Karpas-422 (cell line): ENCODE data around the gene CDHR2. TPM values are rescaled to one million over a fixed set of nuclear protein-coding genes. Genes with fewer than 3 reads are reported as not detected.

Experiments used
- DNase-seq: peaks from one replicate; pipeline ENCODE4 v3.0.0-alpha.2; 2015
- H2AFZ ChIP-seq: fragments of 200-600 bp; sonication (generic); 2 replicates; pipeline ENCODE4 v1.6.1; 2014; ENCODE audit warnings: antibody characterized with exemption, low read length, mixed read lengths
- H3K27ac ChIP-seq: fragments of 200-600 bp; sonication (generic); 2 replicates; pipeline ENCODE4 v1.5.1; 2014; ENCODE audit warnings: mild to moderate bottlenecking, low read length, moderate library complexity
- H3K27me3 ChIP-seq: fragments of 200-600 bp; sonication (generic); 2 replicates; pipeline ENCODE4 v1.6.1; 2014; ENCODE audit warnings: low read length, mixed read lengths
- H3K36me3 ChIP-seq: fragments of 200-600 bp; sonication (generic); 2 replicates; pipeline ENCODE4 v1.6.1; 2014; ENCODE audit warnings: low read length, mixed read lengths; ENCODE audit not compliant: insufficient read depth
- H3K4me1 ChIP-seq: fragments of 200-600 bp; sonication (generic); 2 replicates; pipeline ENCODE4 v1.6.1; 2014; ENCODE audit warnings: mild to moderate bottlenecking, low read length, mixed read lengths
- H3K4me2 ChIP-seq: fragments of 200-600 bp; sonication (generic); 2 replicates; pipeline ENCODE4 v1.6.1; 2014; ENCODE audit warnings: low read length, low read depth, mild to moderate bottlenecking; ENCODE audit not compliant: poor library complexity, severe bottlenecking
- H3K4me3 ChIP-seq: fragments of 200-600 bp; sonication (generic); 2 replicates; pipeline ENCODE4 v1.5.1; 2014; ENCODE audit warnings: mild to moderate bottlenecking, antibody characterized with exemption, low read length, mixed read lengths
- H3K79me2 ChIP-seq: fragments of 200-600 bp; sonication (generic); 2 replicates; pipeline ENCODE4 v1.6.1; 2014; ENCODE audit warnings: mild to moderate bottlenecking, low read length, mixed read lengths
- H3K9ac ChIP-seq: fragments of 200-600 bp; sonication (generic); 2 replicates; pipeline ENCODE4 v1.6.0; 2014; ENCODE audit warnings: low read length
- H3K9me2 ChIP-seq: fragments of 200-600 bp; sonication (generic), shearing (Covaris generic); replicated peaks from 2 replicates; pipeline ENCODE4 v1.6.0; 2014; ENCODE audit warnings: mild to moderate bottlenecking, low read length, moderate library complexity; ENCODE audit not compliant: insufficient read depth
- H3K9me3 ChIP-seq: fragments of 300-700, 200-600 bp; sonication (generic); 2 replicates; pipeline ENCODE4 v1.6.1; 2014; ENCODE audit warnings: low read length, mixed read lengths
- H4K20me1 ChIP-seq: fragments of 200-600 bp; sonication (generic); 2 replicates; pipeline ENCODE4 v1.6.1; 2014; ENCODE audit warnings: mild to moderate bottlenecking, antibody characterized with exemption, low read length, low read depth; ENCODE audit not compliant: insufficient read depth
- total RNA-seq: library from RNA; depleted of rRNA; stranded (reverse); fragments of >200 nt; shearing (Covaris generic); gene quantifications from 2 replicates; pipeline ENCODE4 v1.2.3, GENCODE V29; 2014; ENCODE audit warnings: low replicate concordance; rRNA removed

CDHR2 gene
- total RNA-seq, result 0.04 and 0.07 TPM in 2 replicates

GRCh38 chr5:176548967-176549444, at the start of gene CDHR2:
TSS of gene CDHR2 (plus strand) at chr5:176549342. CDS start at chr5:176565353, 16,011 bp downstream.
- no peak within 1 kb of the TSS for H3K4me2 ChIP-seq
- H3K9ac ChIP-seq, result no peak within 1 kb of the TSS

DNA sequence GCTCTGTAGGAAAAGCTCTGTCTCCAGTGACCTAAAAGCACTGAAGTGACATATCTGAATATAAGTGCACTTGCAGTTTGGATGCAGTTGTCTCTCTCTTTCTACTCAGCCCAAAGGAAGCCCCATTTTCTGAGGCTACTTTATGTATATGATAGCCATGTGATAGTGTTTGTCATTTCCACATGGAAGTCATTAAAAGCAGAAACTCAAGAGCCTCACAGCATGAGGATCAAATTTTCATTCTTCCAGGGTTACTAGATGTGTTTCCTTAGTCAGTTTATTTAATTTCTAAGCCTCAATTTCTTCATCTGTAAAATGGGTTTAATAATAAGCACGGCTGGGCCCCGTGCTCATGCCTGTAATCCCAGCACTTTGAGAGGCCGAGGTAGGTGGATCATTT, 48.6 kb upstream of the CDHR2 start:
- H3K27ac ChIP-seq, result no peak overlapping the region
- no peak overlapping the region for H3K9ac ChIP-seq
- no peaks in the 10 kb centered on the region for H3K9me2 ChIP-seq
- no peak for DNase-seq
- no peaks in the 10 kb centered on the region for H3K79me2 ChIP-seq
- H4K20me1 ChIP-seq, result no peaks in the 10 kb centered on the region
- H2AFZ ChIP-seq, result no peak overlapping the region
- no peaks in the 10 kb centered on the region for H3K9me3 ChIP-seq
- H3K36me3 ChIP-seq, result peaks cover 35% of the 10 kb centered on the region
- no peak overlapping the region for H3K4me3 ChIP-seq
- no peak overlapping the region for H3K4me2 ChIP-seq
- no peaks in the 10 kb centered on the region for H3K4me1 ChIP-seq
- H3K27me3 ChIP-seq, result no peaks in the 10 kb centered on the region

More at GRCh38 chr5:176548967-176549444, at the start of gene CDHR2:
- H3K9me2 ChIP-seq, result no peaks in the 10 kb centered on the region
- H4K20me1 ChIP-seq, result no peaks in the 10 kb centered on the region
- no peaks in the 10 kb centered on the region for H3K79me2 ChIP-seq
- no peak within 1 kb of the TSS for H2AFZ ChIP-seq
- H3K4me1 ChIP-seq, result peaks cover 20% of the 10 kb centered on the region
- no peaks in the 10 kb centered on the region for H3K27me3 ChIP-seq
- no peaks in the 10 kb centered on the region for H3K36me3 ChIP-seq
- H3K27ac ChIP-seq, result no peak within 1 kb of the TSS
- H3K4me3 ChIP-seq, result no peak within 1 kb of the TSS
- no peaks in the 10 kb centered on the region for H3K9me3 ChIP-seq
- DNase-seq, result no peak

DNA sequence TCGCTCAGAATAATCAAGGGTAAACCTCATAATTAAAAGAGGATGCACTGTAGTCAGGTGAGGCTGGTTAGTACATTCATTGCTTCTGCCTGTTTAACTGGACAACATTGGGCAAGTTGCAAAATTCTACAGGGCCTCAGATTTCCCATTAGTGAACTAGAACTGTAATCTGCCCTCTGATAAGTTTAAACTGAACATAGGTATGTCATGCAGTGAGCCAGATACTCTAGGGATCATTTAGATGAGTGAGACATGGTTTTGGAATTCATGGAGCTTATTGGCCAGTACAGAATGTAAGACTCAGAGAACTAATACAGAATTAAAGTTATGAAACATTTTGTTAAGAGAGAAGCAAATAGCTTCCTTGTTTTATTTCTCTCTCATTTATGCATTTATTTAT, 47.8 kb upstream of the CDHR2 start:
- H3K27ac ChIP-seq, result no peak overlapping the region
- no peaks in the 10 kb centered on the region for H3K4me1 ChIP-seq
- no peaks in the 10 kb centered on the region for H3K27me3 ChIP-seq
- H3K9ac ChIP-seq, result no peak overlapping the region
- DNase-seq, result no peak
- H3K79me2 ChIP-seq, result no peaks in the 10 kb centered on the region
- no peak overlapping the region for H3K4me3 ChIP-seq
- H3K36me3 ChIP-seq, result peaks cover 29% of the 10 kb centered on the region
- no peaks in the 10 kb centered on the region for H4K20me1 ChIP-seq
- H3K9me2 ChIP-seq, result no peaks in the 10 kb centered on the region
- H2AFZ ChIP-seq, result no peak overlapping the region
- H3K9me3 ChIP-seq, result no peaks in the 10 kb centered on the region
- H3K4me2 ChIP-seq, result no peak overlapping the region

DNA sequence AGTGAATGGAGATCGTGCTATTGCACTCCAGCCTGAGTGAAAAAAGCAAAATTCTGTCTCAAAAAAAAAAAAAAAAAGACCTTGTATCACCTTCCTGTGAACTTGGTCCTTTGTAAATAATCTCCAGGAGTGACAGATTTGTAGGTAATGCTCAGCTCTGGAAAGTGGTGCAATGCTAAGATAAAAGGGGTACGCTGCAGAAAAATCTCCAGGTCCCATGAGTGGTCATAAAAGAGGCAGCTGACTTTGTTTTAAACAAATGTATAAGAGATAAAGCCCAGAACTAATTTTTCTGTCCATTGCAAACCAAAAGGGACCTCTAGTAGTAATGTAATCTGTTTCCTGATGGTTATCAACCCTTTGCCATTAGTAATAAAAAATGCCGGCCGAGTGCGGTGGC, 45.6 kb upstream of the CDHR2 start:
- H3K79me2 ChIP-seq, result no peaks in the 10 kb centered on the region
- no peak overlapping the region for H2AFZ ChIP-seq
- peaks cover 29% of the 10 kb centered on the region for H3K36me3 ChIP-seq
- H3K4me1 ChIP-seq, result no peaks in the 10 kb centered on the region
- no peak overlapping the region for H3K4me3 ChIP-seq
- no peak overlapping the region for H3K27ac ChIP-seq
- H3K9ac ChIP-seq, result no peak overlapping the region
- no peaks in the 10 kb centered on the region for H3K9me3 ChIP-seq
- H3K4me2 ChIP-seq, result no peak overlapping the region
- no peaks in the 10 kb centered on the region for H3K27me3 ChIP-seq
- DNase-seq, result no peak
- no peaks in the 10 kb centered on the region for H4K20me1 ChIP-seq
- no peaks in the 10 kb centered on the region for H3K9me2 ChIP-seq

GRCh38 chr5:176507911-176508310, 41.2 kb upstream of the CDHR2 start:
- no peak overlapping the region for H3K4me2 ChIP-seq
- H3K9me3 ChIP-seq, result no peaks in the 10 kb centered on the region
- H3K27me3 ChIP-seq, result no peaks in the 10 kb centered on the region
- no peak for DNase-seq
- no peak overlapping the region for H3K27ac ChIP-seq
- H3K9me2 ChIP-seq, result no peaks in the 10 kb centered on the region
- no peaks in the 10 kb centered on the region for H4K20me1 ChIP-seq
- H3K4me1 ChIP-seq, result no peaks in the 10 kb centered on the region
- H3K9ac ChIP-seq, result no peak overlapping the region
- H3K4me3 ChIP-seq, result no peak overlapping the region
- H2AFZ ChIP-seq, result no peak overlapping the region
- H3K36me3 ChIP-seq, result peaks cover 19% of the 10 kb centered on the region; the same call in 1 of the 2 replicates
- H3K79me2 ChIP-seq, result no peaks in the 10 kb centered on the region

DNA sequence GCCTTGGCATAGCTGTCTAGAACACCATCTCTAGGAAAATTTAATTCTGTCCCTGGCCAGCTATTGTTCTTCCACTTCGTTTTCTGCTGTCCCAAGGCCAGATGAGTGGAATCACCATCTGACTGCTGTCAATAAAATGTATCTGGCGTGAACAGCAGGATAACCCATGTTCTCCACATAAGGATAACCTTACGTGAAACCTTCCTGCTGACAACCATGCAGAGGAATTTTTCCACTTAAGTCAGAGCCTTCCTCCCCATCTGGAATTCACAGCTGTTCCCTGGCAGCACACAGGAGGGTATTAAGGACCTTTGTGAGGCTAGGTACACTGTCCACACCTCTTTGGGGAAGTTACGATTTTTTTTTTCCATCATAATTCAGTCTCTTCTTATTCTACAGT, 40.5 kb upstream of the CDHR2 start:
- H4K20me1 ChIP-seq, result no peaks in the 10 kb centered on the region
- DNase-seq, result no peak
- H3K4me1 ChIP-seq, result no peaks in the 10 kb centered on the region
- H2AFZ ChIP-seq, result no peak overlapping the region
- no peak overlapping the region for H3K4me2 ChIP-seq
- H3K9me3 ChIP-seq, result no peaks in the 10 kb centered on the region
- no peak overlapping the region for H3K4me3 ChIP-seq
- no peak overlapping the region for H3K9ac ChIP-seq
- H3K27me3 ChIP-seq, result no peaks in the 10 kb centered on the region
- H3K36me3 ChIP-seq, result peaks cover 19% of the 10 kb centered on the region; the same call in 1 of the 2 replicates
- H3K27ac ChIP-seq, result no peak overlapping the region
- no peaks in the 10 kb centered on the region for H3K79me2 ChIP-seq
- no peaks in the 10 kb centered on the region for H3K9me2 ChIP-seq

GRCh38 chr5:176513788-176514187, 35.4 kb upstream of the CDHR2 start:
- H3K27ac ChIP-seq, result no peak overlapping the region
- no peak overlapping the region for H2AFZ ChIP-seq
- no peak for DNase-seq
- peaks cover 3% of the 10 kb centered on the region; the same call in 1 of the 2 replicates for H3K4me1 ChIP-seq
- no peaks in the 10 kb centered on the region for H3K27me3 ChIP-seq
- no peak overlapping the region for H3K9ac ChIP-seq
- H3K36me3 ChIP-seq, result peaks cover 8% of the 10 kb centered on the region; the same call in 1 of the 2 replicates
- H3K9me2 ChIP-seq, result no peaks in the 10 kb centered on the region
- H3K4me2 ChIP-seq, result no peak overlapping the region
- no peaks in the 10 kb centered on the region for H4K20me1 ChIP-seq
- no peak overlapping the region for H3K4me3 ChIP-seq
- no peaks in the 10 kb centered on the region for H3K9me3 ChIP-seq
- no peaks in the 10 kb centered on the region for H3K79me2 ChIP-seq

GRCh38 chr5:176514244-176514950, 34.7 kb upstream of the CDHR2 start:
- no peaks in the 10 kb centered on the region for H3K79me2 ChIP-seq
- H3K4me2 ChIP-seq, result no peak overlapping the region
- H3K9me2 ChIP-seq, result no peaks in the 10 kb centered on the region
- H4K20me1 ChIP-seq, result no peaks in the 10 kb centered on the region
- 0 out of 2 replicates have a peak, but pooled peaks cover 3% of the 10 kb centered on the region for H3K36me3 ChIP-seq
- no peaks in the 10 kb centered on the region for H3K9me3 ChIP-seq
- H3K9ac ChIP-seq, result no peak overlapping the region
- no peak overlapping the region for H3K27ac ChIP-seq
- H3K4me3 ChIP-seq, result no peak overlapping the region
- peak; percentile 49 for DNase-seq
- H2AFZ ChIP-seq, result no peak overlapping the region
- H3K4me1 ChIP-seq, result peaks cover 3% of the 10 kb centered on the region; the same call in 1 of the 2 replicates
- H3K27me3 ChIP-seq, result no peaks in the 10 kb centered on the region
